Measurements from ENCODE around the gene TASP1.
"Not testable (repeated sequence)": the region's sequence is repeated elsewhere in the genome, so short reads cannot be mapped to it uniquely, and the experiment has no call there.

Gene TASP1

GRCh38 chr20:13650474-13650873 lies 11.7 kb upstream of the TASP1 start:
- no peak for DNase-seq (ENCODE audit: low read depth in 2 of 2, low spot score in 1 of 2)

- no peak for DNase-seq (ENCODE audit: low read depth in 2 of 2, low spot score in 1 of 2)
These were observed 9.8 kb upstream of the TASP1 start for GRCh38 chr20:13648291-13649228.

GRCh38 chr20:13644010-13644409 lies 5.3 kb upstream of the TASP1 start:
- DNase-seq (ENCODE audit: low read depth in 2 of 2, low spot score in 1 of 2) = no peak

- no peak for DNase-seq (ENCODE audit: low read depth in 2 of 2, low spot score in 1 of 2)
These were observed 392 bp upstream of the TASP1 start for GRCh38 chr20:13639150-13639497.

- no peak for DNase-seq (ENCODE audit: low read depth in 2 of 2, low spot score in 1 of 2)
These were observed 603 bp downstream of the TASP1 start for GRCh38 chr20:13638162-13638495.

GRCh38 chr20:13632431-13632830 lies 6.3 kb downstream of the TASP1 start:
- no peak for DNase-seq (ENCODE audit: low read depth in 2 of 2, low spot score in 1 of 2)

- not testable (repeated sequence) for DNase-seq (ENCODE audit: low read depth in 2 of 2, low spot score in 1 of 2)
These were observed 11.2 kb downstream of the TASP1 start for GRCh38 chr20:13627525-13627924.

- no peak for DNase-seq (ENCODE audit: low read depth in 2 of 2, low spot score in 1 of 2)
These were observed 12.0 kb downstream of the TASP1 start for GRCh38 chr20:13626724-13627123.

- no peak for DNase-seq (ENCODE audit: low read depth in 2 of 2, low spot score in 1 of 2)
These were observed 13.3 kb downstream of the TASP1 start for GRCh38 chr20:13625304-13625979.

- not testable (repeated sequence) for DNase-seq (ENCODE audit: low read depth in 2 of 2, low spot score in 1 of 2)
These were observed 19.3 kb downstream of the TASP1 start for GRCh38 chr20:13619415-13619814.

GRCh38 chr20:13618456-13618855 lies 20.3 kb downstream of the TASP1 start:
- DNase-seq (ENCODE audit: low read depth in 2 of 2, low spot score in 1 of 2) = not testable (repeated sequence)

GRCh38 chr20:13617585-13617984 lies 21.1 kb downstream of the TASP1 start:
- DNase-seq (ENCODE audit: low read depth in 2 of 2, low spot score in 1 of 2) = not testable (repeated sequence)

- not testable (repeated sequence) for DNase-seq (ENCODE audit: low read depth in 2 of 2, low spot score in 1 of 2)
These were observed 22.0 kb downstream of the TASP1 start for GRCh38 chr20:13616713-13617112.

- DNase-seq (ENCODE audit: low read depth in 2 of 2, low spot score in 1 of 2) = no peak
These were observed 24.8 kb downstream of the TASP1 start for GRCh38 chr20:13613917-13614316.

- DNase-seq (ENCODE audit: low read depth in 2 of 2, low spot score in 1 of 2) = no peak
These were observed 27.1 kb downstream of the TASP1 start for GRCh38 chr20:13611611-13612125.

GRCh38 chr20:13610184-13610583 lies 28.5 kb downstream of the TASP1 start:
- no peak for DNase-seq (ENCODE audit: low read depth in 2 of 2, low spot score in 1 of 2)

GRCh38 chr20:13608066-13608465 lies 30.7 kb downstream of the TASP1 start:
- DNase-seq (ENCODE audit: low read depth in 2 of 2, low spot score in 1 of 2) = no peak

- DNase-seq (ENCODE audit: low read depth in 2 of 2, low spot score in 1 of 2) = not testable (repeated sequence)
These were observed 45.3 kb downstream of the TASP1 start for GRCh38 chr20:13593423-13593822.

- no peak for DNase-seq (ENCODE audit: low read depth in 2 of 2, low spot score in 1 of 2)
These were observed 50.7 kb downstream of the TASP1 start for GRCh38 chr20:13588049-13588448.

GRCh38 chr20:13587370-13587769 lies 51.4 kb downstream of the TASP1 start:
- no peak for DNase-seq (ENCODE audit: low read depth in 2 of 2, low spot score in 1 of 2)

- DNase-seq (ENCODE audit: low read depth in 2 of 2, low spot score in 1 of 2) = no peak
These were observed 52.6 kb downstream of the TASP1 start for GRCh38 chr20:13586133-13586532.

- DNase-seq (ENCODE audit: low read depth in 2 of 2, low spot score in 1 of 2) = no peak
These were observed 57.3 kb downstream of the TASP1 start for GRCh38 chr20:13581451-13581850.
